Measurements from ENCODE around the gene SMCO1.
"Not testable (repeated sequence)": the region's sequence is repeated elsewhere in the genome, so short reads cannot be mapped to it uniquely, and the experiment has no call there.

Gene SMCO1

GRCh38 chr3:196486263-196486662 is 28.9 kb downstream of the SMCO1 start:
- DNase-seq, result no peak

- DNase-seq, result no peak
Observed at GRCh38 chr3:196477678-196478077, 37.5 kb downstream of the SMCO1 start.

DNA sequence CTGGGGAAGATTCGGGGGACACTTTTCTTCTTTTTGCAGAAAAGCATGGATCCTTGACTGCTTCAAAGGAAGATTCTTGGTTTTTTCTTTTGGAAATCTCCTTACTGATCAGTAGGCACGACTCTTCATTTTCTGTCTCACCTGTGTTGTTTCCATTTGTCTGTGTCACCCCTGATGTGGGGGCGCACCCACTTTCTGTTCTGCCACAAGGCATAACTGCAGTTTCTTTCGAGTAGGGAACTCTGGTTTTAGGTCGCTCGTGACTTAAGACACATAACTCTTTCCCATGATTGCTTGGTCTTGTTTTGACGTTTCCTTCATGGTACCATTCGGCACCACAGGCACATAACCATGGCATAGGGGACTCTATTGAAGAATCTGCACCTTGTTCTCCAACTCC is 42.9 kb downstream of the SMCO1 start:
- no peak for DNase-seq

- DNase-seq, result no peak
Observed at GRCh38 chr3:196471551-196471950, 43.6 kb downstream of the SMCO1 start.

GRCh38 chr3:196470182-196470581 is 45.0 kb downstream of the SMCO1 start:
- not testable (repeated sequence) for DNase-seq

DNA sequence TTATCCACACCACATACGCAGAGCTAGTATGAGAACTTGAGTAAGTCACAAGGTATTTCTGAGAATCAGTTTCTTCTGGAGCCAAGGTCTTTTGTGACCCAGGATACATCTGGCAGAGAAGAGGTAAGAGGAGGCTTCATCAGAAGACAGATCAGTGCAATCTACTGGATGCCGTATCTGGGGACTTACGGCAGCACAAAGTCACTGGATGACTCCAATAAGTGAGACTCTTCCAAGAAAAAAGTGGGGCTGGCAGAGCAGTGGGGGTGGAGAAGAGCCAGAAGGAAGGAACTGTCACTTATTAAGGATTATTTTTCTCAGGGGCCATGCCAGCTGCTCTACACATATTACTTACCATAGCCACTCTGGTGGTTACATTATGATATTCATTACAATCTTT is 51.3 kb downstream of the SMCO1 start:
- DNase-seq, result no peak

DNA sequence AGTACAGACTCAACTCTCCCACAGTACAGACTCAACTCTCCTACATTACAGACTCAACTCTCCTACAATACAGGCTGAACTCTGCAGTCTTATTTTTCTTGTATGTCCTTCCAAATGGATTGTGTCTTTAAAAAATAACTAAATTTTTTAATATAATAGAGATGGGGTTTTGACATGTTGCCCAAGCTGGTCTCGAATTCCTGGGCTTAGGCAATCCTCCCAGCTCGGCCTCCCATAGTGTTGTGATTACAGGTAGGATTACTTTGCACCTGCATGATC is 51.7 kb downstream of the SMCO1 start:
- no peak for DNase-seq

GRCh38 chr3:196462680-196463477 is 52.3 kb downstream of the SMCO1 start:
- not testable (repeated sequence) for DNase-seq

GRCh38 chr3:196458063-196458462 is 57.1 kb downstream of the SMCO1 start:
- DNase-seq, result no peak

DNA sequence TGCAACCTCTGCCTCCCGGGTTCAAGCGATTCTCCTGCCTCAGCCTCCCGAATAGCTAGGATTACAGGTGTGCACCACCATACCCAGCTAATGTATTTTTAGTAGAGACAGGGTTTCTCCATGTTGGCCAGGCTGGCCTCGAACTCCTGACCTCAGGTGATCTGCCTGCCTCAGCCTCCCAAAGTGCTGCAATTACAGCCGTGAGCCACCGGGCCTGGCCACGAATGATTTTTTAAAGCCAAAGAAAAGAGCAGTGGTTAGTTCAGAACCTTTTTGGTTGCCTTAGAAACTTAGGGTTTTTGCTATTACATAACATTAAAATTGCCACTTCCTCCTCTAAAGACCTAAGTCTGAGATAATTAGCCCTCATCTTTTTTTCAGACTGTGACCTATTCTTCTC is 57.7 kb downstream of the SMCO1 start:
- peak; percentile 36 for DNase-seq
